Natural killer cell (primary cell): Measurements from ENCODE around the gene IFNLR1. TPM values are rescaled to one million over a fixed set of nuclear protein-coding genes. Genes with fewer than 3 reads are reported as not detected.

ENCODE experiments used
- ATAC-seq, 3 donors: fragments of 150-1000 bp in 2 of 3; fragments of 200-7000 bp in 1 of 3; cut with Tn5 transposase; 1 replicate in 1 of 3; 2 replicates in 2 of 3; pipeline ENCODE4 v1.10.0; 2021; ENCODE audit warnings: mild to moderate bottlenecking in 2 of 3, moderate library complexity in 2 of 3
- DNase-seq, 2 donors: peaks; one replicate each; pipeline versions ENCODE4 v3.0.0 to v3.0.0-alpha.2; 2013 to 2021; ENCODE audit warnings: mixed read lengths in 1 of 2
- H3K27ac ChIP-seq: one replicate; pipeline ENCODE4 v1.5.1; 2013; ENCODE audit warnings: mild to moderate bottlenecking, low read length
- H3K27me3 ChIP-seq: one replicate; pipeline ENCODE4 v1.6.1; 2013; ENCODE audit warnings: low read length; ENCODE audit not compliant: control insufficient read depth, insufficient read depth
- H3K36me3 ChIP-seq: one replicate; pipeline ENCODE4 v1.6.1; 2013; ENCODE audit warnings: low read length; ENCODE audit not compliant: control insufficient read depth, insufficient read depth
- H3K4me1 ChIP-seq: one replicate; pipeline ENCODE4 v1.6.1; 2013; ENCODE audit warnings: low read length; ENCODE audit not compliant: control insufficient read depth, insufficient read depth
- H3K4me3 ChIP-seq: one replicate; pipeline ENCODE4 v1.5.1; 2013; ENCODE audit warnings: low read length
- H3K9me3 ChIP-seq: one replicate; pipeline ENCODE4 v1.6.1; 2013; ENCODE audit warnings: low read length; ENCODE audit not compliant: control insufficient read depth, insufficient read depth
- H3K27ac Mint-ChIP-seq, 2 donors: one replicate each; pipeline ENCODE4 v1.8.0; 2022; ENCODE audit warnings: mild to moderate bottlenecking in 2 of 2, mixed read lengths in 2 of 2, moderate library complexity in 1 of 2
- H3K27me3 Mint-ChIP-seq, 2 donors: one replicate each; pipeline ENCODE4 v1.8.0; 2022; ENCODE audit warnings: low read depth in 2 of 2, mixed read lengths in 2 of 2
- H3K36me3 Mint-ChIP-seq: one replicate; pipeline ENCODE4 v1.8.0; 2022; ENCODE audit warnings: mixed read lengths
- H3K4me1 Mint-ChIP-seq, 2 donors: one replicate each; pipeline ENCODE4 v1.8.0; 2022; ENCODE audit warnings: mixed read lengths in 2 of 2
- H3K4me3 Mint-ChIP-seq: one replicate; pipeline ENCODE4 v1.8.0; 2022; ENCODE audit warnings: mild to moderate bottlenecking, moderate library complexity, mixed read lengths
- H3K9me3 Mint-ChIP-seq, 2 donors: one replicate each; pipeline ENCODE4 v1.8.0; 2022; ENCODE audit warnings: mixed read lengths in 2 of 2
- WGBS: methylation state at CpG from one replicate; pipeline ENCODE4 v1.1.7; 2013; ENCODE audit warnings: missing lambda C conversion rate; ENCODE audit not compliant: insufficient coverage; 5-methylcytosine and 5-hydroxymethylcytosine counted together
- intact Hi-C: fragments of 100-400 bp; cut with micrococcal nuclease; formaldehyde crosslinking; loops from one replicate; pipeline ENCODE4 v1.14.2; 2022
- total RNA-seq, 4 donors: library from RNA; stranded (reverse); fragments of 120-200 nt in 1 of 4; gene quantifications; one replicate each; pipeline versions ENCODE4 v1.2.3 to v1.2.4, GENCODE V29; 2013 to 2022
- TF ChIP-seq, protein P1 (sequence below): fragments of 200-600 bp; IDR thresholded peaks from one replicate; pipeline ENCODE4 v1.8.0; 2022; ENCODE audit warnings: antibody characterized with exemption

IFNLR1 gene
- total RNA-seq, 3 donors from 2014 or later (not counting 1 experiment from before 2014, with no cell fraction given) = 0.07 to 2.5 (median 0.19) TPM

DNA sequence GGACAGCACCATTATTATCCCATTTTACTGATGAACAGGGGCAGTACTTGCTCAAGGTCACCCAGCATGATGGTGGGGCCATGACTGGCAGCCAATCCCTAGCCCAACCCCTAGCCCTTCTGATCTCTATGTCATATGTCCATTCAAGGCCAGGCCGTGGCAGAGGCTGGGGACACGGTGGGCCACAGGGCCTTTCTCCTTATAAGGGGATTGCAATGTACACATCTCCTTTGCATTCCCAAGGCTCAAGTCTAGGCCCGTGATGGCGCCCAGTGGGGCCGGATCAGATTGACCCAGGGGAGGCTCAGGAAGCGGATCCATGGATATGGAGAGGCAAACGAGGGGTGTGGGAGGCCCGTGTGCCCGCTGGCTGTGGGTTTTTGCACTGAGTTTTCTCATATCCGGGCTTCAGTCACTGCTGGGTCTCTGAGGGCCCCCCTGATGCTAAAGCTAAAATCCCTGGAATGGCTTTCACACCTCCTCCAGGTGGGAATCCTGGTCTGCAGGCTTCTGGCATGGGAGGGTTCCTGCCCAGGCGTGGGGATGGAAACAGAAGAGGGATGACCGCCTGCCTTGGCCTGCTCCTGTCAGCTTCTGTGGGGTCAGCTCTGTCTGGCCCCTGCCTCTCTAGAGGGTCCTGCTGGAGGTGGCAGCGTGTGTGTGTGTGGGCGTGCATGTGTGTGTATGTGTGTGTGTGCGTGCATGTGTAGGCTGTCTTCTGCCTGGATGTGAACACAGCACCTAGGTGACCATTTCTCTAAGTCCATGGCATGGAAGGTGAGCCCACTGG, 77.2 kb downstream of the IFNLR1 start:
- Histone ChIP-seq H3K36me3 (no peaks in the 10 kb centered on the region), H3K9me3 (no peaks in the 10 kb centered on the region), H3K27ac (no peak overlapping the region), H3K4me1 (peaks cover 7% of the 10 kb centered on the region), H3K27me3 (no peaks in the 10 kb centered on the region), H3K4me3 (no peak overlapping the region)
- ATAC-seq = no peak
- no peak for DNase-seq
- Mint-ChIP-seq H3K4me3 (no peak overlapping the region), H3K9me3 (no peaks in the 10 kb centered on the region), H3K27me3 (peaks cover 7 to 13% of the 10 kb centered on the region in 2 donors), H3K4me1 (peaks cover 0 to 15% of the 10 kb centered on the region in 2 donors), H3K27ac (no peak overlapping the region), H3K36me3 (no peaks in the 10 kb centered on the region)
- intact Hi-C loops = no loop called here
- TF ChIP-seq, protein P1, sequence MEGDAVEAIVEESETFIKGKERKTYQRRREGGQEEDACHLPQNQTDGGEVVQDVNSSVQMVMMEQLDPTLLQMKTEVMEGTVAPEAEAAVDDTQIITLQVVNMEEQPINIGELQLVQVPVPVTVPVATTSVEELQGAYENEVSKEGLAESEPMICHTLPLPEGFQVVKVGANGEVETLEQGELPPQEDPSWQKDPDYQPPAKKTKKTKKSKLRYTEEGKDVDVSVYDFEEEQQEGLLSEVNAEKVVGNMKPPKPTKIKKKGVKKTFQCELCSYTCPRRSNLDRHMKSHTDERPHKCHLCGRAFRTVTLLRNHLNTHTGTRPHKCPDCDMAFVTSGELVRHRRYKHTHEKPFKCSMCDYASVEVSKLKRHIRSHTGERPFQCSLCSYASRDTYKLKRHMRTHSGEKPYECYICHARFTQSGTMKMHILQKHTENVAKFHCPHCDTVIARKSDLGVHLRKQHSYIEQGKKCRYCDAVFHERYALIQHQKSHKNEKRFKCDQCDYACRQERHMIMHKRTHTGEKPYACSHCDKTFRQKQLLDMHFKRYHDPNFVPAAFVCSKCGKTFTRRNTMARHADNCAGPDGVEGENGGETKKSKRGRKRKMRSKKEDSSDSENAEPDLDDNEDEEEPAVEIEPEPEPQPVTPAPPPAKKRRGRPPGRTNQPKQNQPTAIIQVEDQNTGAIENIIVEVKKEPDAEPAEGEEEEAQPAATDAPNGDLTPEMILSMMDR = no peak
- 89% methylated on average over 15 of the region's 15 CpGs for WGBS

DNA sequence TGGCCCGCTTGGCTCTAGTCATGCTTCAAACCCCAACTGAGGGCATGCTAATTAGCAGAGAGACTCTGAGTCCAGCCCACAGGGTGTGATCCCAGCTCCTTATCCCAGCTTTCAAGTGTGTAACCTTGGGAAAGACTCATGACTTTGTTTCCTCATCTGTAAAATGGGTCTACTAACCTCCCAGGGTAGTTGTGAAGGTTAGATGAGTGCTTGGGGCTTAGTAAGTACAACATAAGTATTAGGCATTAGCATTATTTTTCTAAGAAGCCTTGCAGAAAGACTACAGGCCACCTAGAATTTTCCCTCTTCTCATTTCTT, 78.0 kb downstream of the IFNLR1 start:
- 100% methylated on average over 1 of the region's 1 CpG for WGBS
- peaks cover 0 to 15% of the 10 kb centered on the region in 2 donors for H3K4me1 Mint-ChIP-seq
- no peak for DNase-seq
- no peak overlapping the region for H3K27ac Mint-ChIP-seq
- H3K4me3 Mint-ChIP-seq = no peak overlapping the region
- no peak overlapping the region for H3K4me3 ChIP-seq
- no peaks in the 10 kb centered on the region for H3K9me3 Mint-ChIP-seq
- ATAC-seq = no peak
- H3K27me3 Mint-ChIP-seq = peaks cover 6 to 13% of the 10 kb centered on the region in 2 donors
- no peak overlapping the region for H3K27ac ChIP-seq
- intact Hi-C loops = no loop called here
- no peaks in the 10 kb centered on the region for H3K27me3 ChIP-seq
- no peaks in the 10 kb centered on the region for H3K36me3 Mint-ChIP-seq
- H3K9me3 ChIP-seq = no peaks in the 10 kb centered on the region
- H3K4me1 ChIP-seq = peaks cover 7% of the 10 kb centered on the region
- H3K36me3 ChIP-seq = no peaks in the 10 kb centered on the region
- TF ChIP-seq, protein P1 = no peak

- ATAC-seq (no peak), DNase-seq (no peak)
- intact Hi-C loops = no loop called here
- no peaks in the 10 kb centered on the region for H3K36me3 ChIP-seq
- 79% methylated on average over 20 of the region's 22 CpGs for WGBS
- H3K9me3 Mint-ChIP-seq = no peaks in the 10 kb centered on the region
- peaks cover 7% of the 10 kb centered on the region for H3K4me1 ChIP-seq
- TF ChIP-seq, protein P1 = no peak
- no peak overlapping the region for H3K27ac Mint-ChIP-seq
- H3K4me3 Mint-ChIP-seq = no peak overlapping the region
- H3K36me3 Mint-ChIP-seq = no peaks in the 10 kb centered on the region
- H3K4me1 Mint-ChIP-seq = peaks cover 0 to 15% of the 10 kb centered on the region in 2 donors
- H3K4me3 ChIP-seq = no peak overlapping the region
- H3K27me3 ChIP-seq = no peaks in the 10 kb centered on the region
- H3K9me3 ChIP-seq = no peaks in the 10 kb centered on the region
- no peak overlapping the region for H3K27ac ChIP-seq
- H3K27me3 Mint-ChIP-seq = peaks cover 0 to 11% of the 10 kb centered on the region in 2 donors
Observed at GRCh38 chr1:24108334-24109165, 78.5 kb downstream of the IFNLR1 start.
